WI38 (cell line): ENCODE data around the gene COL15A1.

Experiments
- H3K4me3 ChIP-seq: 2 replicates; pipeline ENCODE4 v1.5.1; 2011; ENCODE audit warnings: low read depth, mild to moderate bottlenecking, control low read depth, low read length
- CTCF ChIP-seq: IDR thresholded peaks from 2 replicates; pipeline ENCODE4 v1.5.1; 2012; ENCODE audit warnings: low read depth, mild to moderate bottlenecking, control low read depth, low read length

Gene COL15A1

DNA sequence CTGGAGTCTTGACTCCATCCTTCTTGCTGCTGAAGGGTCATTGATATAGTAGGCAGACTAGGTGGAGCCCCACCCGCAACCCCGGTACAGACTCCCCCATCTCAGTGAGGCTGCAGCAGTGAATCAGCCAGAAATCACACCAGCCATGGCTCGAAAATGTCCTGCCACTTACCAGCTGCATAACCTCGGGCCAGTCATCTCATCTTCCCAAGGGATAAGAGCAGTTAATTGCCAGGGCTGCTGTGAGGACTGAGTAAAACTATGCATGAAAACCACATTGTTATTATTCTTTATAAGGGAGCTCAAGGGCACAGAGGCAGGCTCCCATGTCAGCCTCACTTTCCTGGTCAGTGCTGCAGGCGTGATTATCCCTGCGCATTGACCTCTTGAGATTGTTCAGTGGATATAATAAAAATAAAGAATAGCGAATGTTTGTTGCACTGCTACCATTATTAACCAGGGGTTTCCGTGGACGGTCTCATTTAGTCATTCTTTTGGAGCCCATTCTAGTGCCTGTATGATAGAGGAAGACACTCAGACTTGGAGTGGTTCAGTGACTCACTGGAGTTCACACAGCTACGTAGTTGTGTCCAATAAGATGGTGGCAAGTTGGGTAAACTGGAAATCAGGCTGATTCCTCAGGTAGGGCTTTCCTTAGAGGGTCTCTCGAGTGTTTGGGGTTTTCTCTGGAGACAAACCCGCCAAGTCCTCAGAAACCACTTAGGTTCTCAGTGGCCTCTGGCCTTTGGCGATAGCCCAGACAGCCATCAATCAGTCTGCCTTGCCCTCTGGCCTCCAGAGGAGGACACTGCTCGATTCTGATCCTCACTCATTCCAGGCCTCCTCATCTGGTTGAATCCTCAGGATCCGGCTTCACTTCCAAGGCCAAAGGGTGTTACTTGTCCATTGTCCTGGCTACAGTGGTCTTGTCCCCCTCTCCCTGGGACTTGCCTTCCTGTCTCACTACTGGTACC lies 39.9 kb downstream of the COL15A1 start:
- TF ChIP-seq CTCF = no peak

DNA sequence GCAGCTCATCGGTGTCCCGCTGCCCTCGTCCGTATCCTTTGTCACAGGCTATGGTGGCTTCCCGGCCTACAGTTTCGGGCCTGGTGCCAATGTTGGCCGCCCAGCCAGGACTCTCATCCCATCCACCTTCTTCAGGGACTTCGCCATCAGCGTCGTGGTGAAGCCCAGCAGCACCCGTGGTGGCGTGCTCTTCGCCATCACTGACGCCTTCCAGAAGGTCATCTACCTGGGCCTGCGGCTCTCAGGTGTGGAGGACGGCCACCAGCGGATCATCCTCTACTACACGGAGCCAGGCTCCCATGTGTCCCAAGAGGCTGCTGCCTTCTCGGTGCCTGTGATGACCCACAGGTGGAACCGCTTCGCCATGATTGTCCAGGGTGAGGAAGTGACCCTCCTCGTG lies 41.9 kb downstream of the COL15A1 start:
- no peak for TF ChIP-seq CTCF
- H3K4me3 ChIP-seq = no peak overlapping the region

More for the DNA sequence above, 39.9 kb downstream of the COL15A1 start:
- no peak overlapping the region for H3K4me3 ChIP-seq

- no peak overlapping the region for H3K4me3 ChIP-seq
- no peak for TF ChIP-seq CTCF
Measured at GRCh38 chr9:98986866-98987651, 43.4 kb downstream of the COL15A1 start.

- TF ChIP-seq CTCF = peak; percentile 6; the same call in 1 of the 2 replicates
- no peak overlapping the region for H3K4me3 ChIP-seq
Measured at GRCh38 chr9:98989036-98990000, 45.6 kb downstream of the COL15A1 start.

- no peak overlapping the region for H3K4me3 ChIP-seq
- TF ChIP-seq CTCF = no peak
Measured at GRCh38 chr9:98990181-98990870, 46.6 kb downstream of the COL15A1 start.

- no peak overlapping the region for H3K4me3 ChIP-seq
- no peak for TF ChIP-seq CTCF
Measured at GRCh38 chr9:98992107-98992884, 48.6 kb downstream of the COL15A1 start.
